Heart right ventricle (tissue), 16 donors: ENCODE results near the gene FCHO2. TPM values are rescaled to one million over a fixed set of nuclear protein-coding genes. Genes with fewer than 3 reads are reported as not detected.
"Not testable (repeated sequence)": the region's sequence is repeated elsewhere in the genome, so short reads cannot be mapped to it uniquely, and the experiment has no call there.

Experiments
- ATAC-seq, 8 donors: fragments of 200-7000 bp; cut with Tn5 transposase; one replicate each; pipeline ENCODE4 v1.9.1; 2020; ENCODE audit warnings: mild to moderate bottlenecking in 8 of 8, moderate library complexity in 8 of 8, moderate number of reproducible peaks in 1 of 8
- DNase-seq, 2 donors: peaks; one replicate each; pipeline ENCODE4 v3.0.0-alpha.2; 2020
- H3K27ac ChIP-seq, 10 donors: fragments of 200-600 bp; sonication (generic) in 2 of 10; one replicate each; pipeline versions ENCODE4 v1.5.0 to v1.8.0; 2020 to 2022; ENCODE audit warnings: mild to moderate bottlenecking in 3 of 10
- H3K27me3 ChIP-seq, 7 donors: fragments of 200-600 bp; one replicate each; pipeline ENCODE4 v1.8.0; 2021 to 2022; ENCODE audit warnings: mild to moderate bottlenecking in 2 of 7
- H3K36me3 ChIP-seq, 9 donors: fragments of 200-600 bp; sonication (generic) in 1 of 9; one replicate each; pipeline versions ENCODE4 v1.5.0 to v1.8.0; 2020 to 2022; ENCODE audit warnings: mild to moderate bottlenecking in 2 of 9
- H3K4me1 ChIP-seq, 9 donors: fragments of 200-600 bp; sonication (generic) in 1 of 9; one replicate each; pipeline versions ENCODE4 v1.5.0 to v1.8.0; 2020 to 2022; ENCODE audit warnings: mild to moderate bottlenecking in 4 of 9
- H3K4me3 ChIP-seq, 10 donors: fragments of 200-600 bp; sonication (generic) in 2 of 10; one replicate each; pipeline versions ENCODE4 v1.5.0 to v1.8.0; 2020 to 2022; ENCODE audit warnings: mild to moderate bottlenecking in 7 of 10, moderate library complexity in 2 of 10
- H3K9me3 ChIP-seq, 11 donors: fragments of 200-600 bp in 10 of 11; sonication (generic) in 2 of 11; one replicate each; pipeline versions ENCODE4 v1.5.0 to v1.8.0; 2013 to 2022; ENCODE audit warnings: mild to moderate bottlenecking in 2 of 11, control low read depth in 1 of 11, moderate library complexity in 1 of 11
- WGBS, 2 donors: extraction: QIAGEN DNeasy Blood & Tissue Kit; methylation state at CpG; one replicate each; pipeline ENCODE4 v1.1.7; 2013; ENCODE audit warnings: inconsistent platforms in 1 of 2; 5-methylcytosine and 5-hydroxymethylcytosine counted together
- intact Hi-C, 10 donors: fragments of 100-400 bp; cut with DNase I; formaldehyde crosslinking; loops; one replicate each; pipeline versions ENCODE4 v1.11.1 to v1.14.2; 2022
- polyA plus RNA-seq, 2 donors: library from polyadenylated mRNA; stranded (reverse); fragments of 200-250 nt; gene quantifications; one replicate each; pipeline ENCODE4 v1.2.3, GENCODE V29; 2013
- total RNA-seq, 10 donors: library from RNA; stranded (reverse); fragmentation: NEBNext Ultra II Directional in 3 of 10; extraction: Animal tissue kit (Norgen Biotek cat#: 25700) in 3 of 10; gene quantifications; one replicate each; pipeline versions ENCODE4 v1.2.1 to v1.2.4, GENCODE V29; 2021 to 2023
- TF ChIP-seq, protein P1 (sequence below), 9 donors: fragments of 200-600 bp; sonication (generic) in 2 of 9; IDR thresholded peaks; one replicate each; pipeline versions ENCODE4 v1.5.0 to v1.8.0; 2021 to 2022; ENCODE audit warnings: antibody characterized with exemption in 9 of 9, mild to moderate bottlenecking in 5 of 9, moderate library complexity in 1 of 9
- donor health status: Arrhythmogenic right ventricular cardiomyopathy.
- donor health status: ischemic (EF 13 %, LVEDD 7.1; RV severe dilation, severe dysfunction).
- donor health status: healthy with polysubstance abuse.
- donor health status: DM: no; HTN: yes; CAD: no.
- donor health status: DM: no; HTN: no; CAD: no.
- donor health status: ischemic (EF 25% LVEDD 6.9; RV normal size, moderate dysfunction).
- donor health status: ischemic (EF 25% LVEDD 5.7; RV mildly dilated, moderate dysfunction).
- donor health status: healthy.
- donor health status: DM: yes; HTN: yes; CAD: no.
- donor health status: Ischemic cardiomyopathy.
- donor health status: ischemic (EF 35%, LVEDD 5.7; RV mildly dilated, moderate dysfunction).
- donor health status: nonischemic (EF 11% LVEDD 7.7; RV severe dilation, severe dysfunction).
- donor health status: DM: yes; HTN: yes; CAD: no.
- donor health status: PGD.
- donor health status: ischemic (EF 29% LVEDD 5.4; RV normal size, mild dysfunction).
- donor health status: nonischemic (EF 23%, LVEDD 6.1; RV moderate dilation, normal function).

The FCHO2 gene
- total and polyA plus RNA-seq, 12 donors: 4.1 to 26.6 (median 20.2) TPM

DNA sequence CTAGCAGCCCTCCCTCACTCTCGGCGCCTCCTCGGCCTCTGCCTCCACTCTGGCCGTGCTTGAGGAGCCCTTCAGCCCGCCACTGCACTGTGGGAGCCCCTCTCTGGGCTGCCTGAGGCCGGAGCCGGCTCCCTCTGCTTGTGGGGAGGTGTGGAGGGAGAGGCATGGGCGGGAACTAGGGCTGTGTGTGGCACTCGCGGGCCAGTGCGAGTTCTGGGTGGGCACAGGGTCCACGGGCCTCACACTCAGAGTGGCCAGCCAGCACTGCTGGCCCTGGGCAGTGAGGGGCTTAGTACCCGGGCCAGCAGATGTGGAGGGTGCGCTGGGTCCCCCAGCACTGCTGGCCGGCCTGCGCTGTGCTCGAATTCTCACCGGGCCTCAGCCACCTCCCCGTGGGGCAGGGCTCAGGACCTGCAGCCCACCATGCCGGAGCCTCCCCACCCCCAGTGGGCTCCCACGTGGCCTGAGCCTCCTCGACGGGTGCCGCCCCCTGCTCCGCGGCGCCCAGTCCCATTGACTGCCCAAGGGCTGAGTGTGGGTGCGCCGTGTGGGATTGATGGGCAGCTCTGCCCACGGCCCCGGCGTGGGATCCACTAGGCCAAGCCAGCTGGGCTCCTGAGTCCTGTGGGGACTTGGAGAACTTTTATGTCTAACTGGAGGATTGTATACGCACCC is 30.4 kb upstream of the FCHO2 start:
- H3K4me1 ChIP-seq: peaks cover 0 to 4% (median 0%) of the 10 kb centered on the region in 9 donors
- no peaks in the 10 kb centered on the region for H3K27me3 ChIP-seq
- no peaks in the 10 kb centered on the region for H3K36me3 ChIP-seq
- TF ChIP-seq, protein P1, sequence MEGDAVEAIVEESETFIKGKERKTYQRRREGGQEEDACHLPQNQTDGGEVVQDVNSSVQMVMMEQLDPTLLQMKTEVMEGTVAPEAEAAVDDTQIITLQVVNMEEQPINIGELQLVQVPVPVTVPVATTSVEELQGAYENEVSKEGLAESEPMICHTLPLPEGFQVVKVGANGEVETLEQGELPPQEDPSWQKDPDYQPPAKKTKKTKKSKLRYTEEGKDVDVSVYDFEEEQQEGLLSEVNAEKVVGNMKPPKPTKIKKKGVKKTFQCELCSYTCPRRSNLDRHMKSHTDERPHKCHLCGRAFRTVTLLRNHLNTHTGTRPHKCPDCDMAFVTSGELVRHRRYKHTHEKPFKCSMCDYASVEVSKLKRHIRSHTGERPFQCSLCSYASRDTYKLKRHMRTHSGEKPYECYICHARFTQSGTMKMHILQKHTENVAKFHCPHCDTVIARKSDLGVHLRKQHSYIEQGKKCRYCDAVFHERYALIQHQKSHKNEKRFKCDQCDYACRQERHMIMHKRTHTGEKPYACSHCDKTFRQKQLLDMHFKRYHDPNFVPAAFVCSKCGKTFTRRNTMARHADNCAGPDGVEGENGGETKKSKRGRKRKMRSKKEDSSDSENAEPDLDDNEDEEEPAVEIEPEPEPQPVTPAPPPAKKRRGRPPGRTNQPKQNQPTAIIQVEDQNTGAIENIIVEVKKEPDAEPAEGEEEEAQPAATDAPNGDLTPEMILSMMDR (IDR thresholded peaks at IDR 0.05): no peak
- no peak for DNase-seq
- 94 to 97% methylated on average over 33 of the region's 33 CpGs for WGBS, 2 donors
- peak in 1 of 8 donors; percentile 65 for ATAC-seq
- no peak overlapping the region for H3K4me3 ChIP-seq
- peaks cover 0 to 9% (median 0%) of the 10 kb centered on the region in 11 donors for H3K9me3 ChIP-seq
- H3K27ac ChIP-seq: no peak overlapping the region
- intact Hi-C loops: loop anchor here in 1 of 10 donors (10.0 kb wide), 1 partner anchor 279 kb away; no protein-coding TSS in a partner anchor

DNA sequence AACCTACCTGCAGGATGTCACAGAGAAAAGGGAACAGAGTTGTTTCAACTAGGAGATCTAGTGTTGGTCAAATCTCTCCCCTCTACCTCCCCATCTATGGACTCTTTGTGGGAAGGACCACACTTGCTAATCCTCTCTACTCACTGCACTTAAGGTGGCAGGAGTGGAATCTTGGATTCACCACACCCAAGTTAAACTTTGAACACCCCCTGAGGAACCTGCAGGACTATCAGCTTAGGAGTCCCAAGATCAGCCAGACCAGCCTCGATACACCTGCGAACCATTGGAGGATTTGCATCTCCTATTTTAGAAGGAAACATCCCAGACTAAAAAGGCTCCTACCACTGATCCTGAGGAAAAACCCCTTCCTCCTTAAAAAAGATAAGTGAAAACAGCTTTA is 23.2 kb upstream of the FCHO2 start:
- H3K9me3 ChIP-seq, intact Hi-C loops, H3K27me3 ChIP-seq, DNase-seq, ATAC-seq, H3K27ac ChIP-seq, H3K4me3 ChIP-seq, H3K36me3 ChIP-seq: not testable (repeated sequence)
- 89 to 91% methylated on average over 2 of the region's 2 CpGs for WGBS, 2 donors
- peaks cover 0 to 13% (median 7%) of the 10 kb centered on the region in 9 donors for H3K4me1 ChIP-seq

DNA sequence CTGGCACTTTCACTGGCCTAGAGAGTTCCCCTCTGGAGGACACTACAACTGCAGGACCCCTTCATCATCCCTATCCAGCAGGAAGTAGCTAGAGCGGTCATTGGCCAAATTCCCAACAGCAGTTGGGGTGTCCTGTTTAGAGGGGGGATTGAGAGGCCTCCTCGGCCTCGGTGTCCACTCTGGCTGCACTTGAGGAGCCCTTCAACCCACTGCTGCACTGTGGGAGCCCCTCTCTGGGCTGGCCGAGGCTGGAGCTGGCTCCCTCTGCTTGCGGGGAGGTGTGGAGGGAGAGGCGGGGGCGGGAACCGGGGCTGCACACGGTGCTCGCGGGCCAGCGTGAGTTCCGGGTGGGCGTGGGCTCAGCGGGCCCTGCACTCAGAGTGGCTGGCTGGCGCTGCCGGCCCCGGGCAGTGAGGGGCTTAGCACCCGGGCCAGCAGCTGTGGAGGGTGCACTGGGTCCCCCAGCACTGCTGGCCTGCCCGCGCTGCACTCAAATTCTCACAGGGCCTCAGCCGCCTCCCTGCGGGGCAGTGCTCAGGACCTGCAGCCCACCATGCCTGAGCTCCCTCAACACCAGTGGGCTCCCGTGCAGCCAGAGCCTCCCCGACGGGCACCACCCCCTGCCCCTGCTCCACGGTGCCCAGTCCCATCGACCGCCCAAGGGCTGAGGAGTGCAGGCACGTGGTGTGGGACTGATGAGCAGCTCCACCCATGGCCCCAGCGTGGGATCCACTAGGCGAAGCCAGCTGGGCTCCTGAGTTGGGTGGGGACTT is 20.7 kb upstream of the FCHO2 start:
- peak in 1 of 8 donors; percentile 57 for ATAC-seq
- intact Hi-C loops: not testable (repeated sequence)

DNA sequence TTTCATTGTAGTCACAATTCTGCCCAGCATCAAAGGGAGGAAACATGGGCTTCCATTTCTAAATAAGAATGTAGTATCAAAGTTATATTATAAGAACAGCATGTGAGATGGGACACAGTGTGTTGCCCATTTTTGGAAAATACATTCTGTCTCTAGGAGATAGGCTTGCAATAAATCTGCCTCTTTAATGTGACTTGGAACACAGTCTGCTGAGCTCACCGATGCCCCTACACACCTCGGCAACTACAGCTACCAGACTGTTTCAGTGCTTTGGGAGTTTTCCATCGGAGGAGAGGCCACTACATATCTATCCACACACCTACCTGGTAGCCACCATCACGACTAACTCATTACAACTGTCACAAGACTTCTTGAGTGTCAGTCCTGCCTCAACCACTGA is 18.9 kb upstream of the FCHO2 start:
- no peak for DNase-seq
- H3K9me3 ChIP-seq: no peaks in the 10 kb centered on the region
- no peak for ATAC-seq
- TF ChIP-seq, protein P1 (IDR thresholded peaks at IDR 0.05): no peak
- H3K4me3 ChIP-seq: no peak overlapping the region
- intact Hi-C loops: no loop called here
- H3K27ac ChIP-seq: peak overlapping the region in 3 of 10 donors; percentile 63 to 85 (median 82)
- H3K36me3 ChIP-seq: no peaks in the 10 kb centered on the region
- H3K4me1 ChIP-seq: peaks cover 0 to 41% (median 21%) of the 10 kb centered on the region in 9 donors
- WGBS, 2 donors: 93 to 94% methylated on average over 4 of the region's 4 CpGs
- H3K27me3 ChIP-seq: no peaks in the 10 kb centered on the region

More for the DNA sequence above, 20.7 kb upstream of the FCHO2 start:
- WGBS, 2 donors: 96 to 97% methylated on average over 32 of the region's 32 CpGs
- peaks cover 0 to 36% (median 21%) of the 10 kb centered on the region in 9 donors for H3K4me1 ChIP-seq
- H3K36me3 ChIP-seq, H3K9me3 ChIP-seq, H3K4me3 ChIP-seq, H3K27ac ChIP-seq, DNase-seq, H3K27me3 ChIP-seq: not testable (repeated sequence)

DNA sequence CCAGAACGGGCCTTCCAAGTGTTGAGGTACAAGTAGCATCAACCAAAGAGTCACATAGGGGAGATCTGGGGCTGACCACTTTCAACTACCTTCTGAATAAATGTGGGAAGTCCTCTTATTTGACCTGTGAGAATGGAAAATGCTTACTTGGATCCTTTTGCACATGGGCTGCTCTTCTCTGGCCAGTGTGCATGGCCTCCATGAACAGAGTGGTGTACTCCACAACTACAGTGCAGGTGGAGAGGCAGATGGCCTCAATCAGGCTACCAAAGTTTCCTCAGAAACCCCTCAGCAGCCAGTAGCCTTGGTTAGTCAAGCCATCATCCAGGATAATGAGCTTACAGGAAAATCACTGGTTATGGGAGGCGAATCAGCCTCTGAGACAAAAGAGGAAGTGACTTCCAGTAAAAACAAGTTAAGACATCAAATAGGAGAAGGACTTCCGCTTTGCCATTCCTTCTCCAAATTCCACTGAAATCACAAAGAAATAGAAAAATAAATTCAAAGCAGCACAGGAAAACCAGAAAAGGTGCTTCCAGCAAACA is 18.3 kb upstream of the FCHO2 start:
- TF ChIP-seq, protein P1 (IDR thresholded peaks at IDR 0.05): no peak
- Histone ChIP-seq H3K27ac (peak overlapping the region in 9 of 10 donors; percentile 21 to 85 (median 63)), H3K36me3 (no peaks in the 10 kb centered on the region), H3K4me1 (peaks cover 0 to 41% (median 21%) of the 10 kb centered on the region in 9 donors), H3K9me3 (no peaks in the 10 kb centered on the region), H3K4me3 (no peak overlapping the region), H3K27me3 (no peaks in the 10 kb centered on the region)
- ATAC-seq (peak in 3 of 8 donors; percentile 45 to 67 (median 49)), DNase-seq (no peak)
- WGBS, 2 donors: 68 to 80% methylated on average over 3 of the region's 3 CpGs
- intact Hi-C loops: loop anchor here in 1 of 10 donors (1.0 kb wide), 1 partner anchor 18 kb away; no protein-coding TSS in a partner anchor
